ENCODE results near the gene FGF21. TPM values are rescaled to one million over a fixed set of nuclear protein-coding genes. Genes with fewer than 3 reads are reported as not detected.
"Not testable (repeated sequence)": the region's sequence is repeated elsewhere in the genome, so short reads cannot be mapped to it uniquely, and the experiment has no call there.

Gene FGF21
- polyA plus RNA-seq (ENCODE audit: insufficient read length in 3 of 3): not detected
- long read RNA-seq, donor 1: 0 reads
- long read RNA-seq, donor 2: 0 reads
- long read RNA-seq, donor 3: 0 reads
- long read RNA-seq, donor 4: 0 reads
- long read RNA-seq, donor 5: 0 reads
- long read RNA-seq, donor 6: 0 reads
- long read RNA-seq, donor 7: 0 reads
- long read RNA-seq, donor 8: 0 reads
- long read RNA-seq, donor 9: 0 reads
- long read RNA-seq, donor 10: 0 reads
- long read RNA-seq, donor 11: 0 reads
- long read RNA-seq, donor 12: 0 reads
- long read RNA-seq, donor 13: 0 reads
- long read RNA-seq, donor 14: 0 reads
- long read RNA-seq, donor 15: 0 reads
- long read RNA-seq, donor 16: 0 reads

GRCh38 chr19:48755084-48755641, at the start of gene FGF21:
FGF21 (plus strand) TSS chr19:48755524; CDS start chr19:48756237, 713 bp downstream.
- no peak for DNase-seq (ENCODE audit: extremely low read depth in 1 of 11, low read depth in 9 of 11, low spot score in 4 of 11)

GRCh38 chr19:48708471-48708870, 46.9 kb upstream of the FGF21 start:
- DNase-seq (ENCODE audit: extremely low read depth in 1 of 11, low read depth in 9 of 11, low spot score in 4 of 11): no peak

- DNase-seq (ENCODE audit: extremely low read depth in 1 of 11, low read depth in 9 of 11, low spot score in 4 of 11): no peak
These were observed 44.1 kb upstream of the FGF21 start for GRCh38 chr19:48711106-48711662.

GRCh38 chr19:48713041-48713863, 42.1 kb upstream of the FGF21 start:
- no peak for DNase-seq (ENCODE audit: extremely low read depth in 1 of 11, low read depth in 9 of 11, low spot score in 4 of 11)

- DNase-seq (ENCODE audit: extremely low read depth in 1 of 11, low read depth in 9 of 11, low spot score in 4 of 11): peak; percentile 96 to 100 (median 99)
These were observed 41.2 kb upstream of the FGF21 start for GRCh38 chr19:48713864-48714755.

- no peak for DNase-seq (ENCODE audit: extremely low read depth in 1 of 11, low read depth in 9 of 11, low spot score in 4 of 11)
These were observed 40.3 kb upstream of the FGF21 start for GRCh38 chr19:48714759-48715675.

GRCh38 chr19:48715681-48716171, 39.6 kb upstream of the FGF21 start:
- DNase-seq (ENCODE audit: extremely low read depth in 1 of 11, low read depth in 9 of 11, low spot score in 4 of 11): no peak

GRCh38 chr19:48716562-48717291, 38.6 kb upstream of the FGF21 start:
- DNase-seq (ENCODE audit: extremely low read depth in 1 of 11, low read depth in 9 of 11, low spot score in 4 of 11): no peak

- DNase-seq (ENCODE audit: extremely low read depth in 1 of 11, low read depth in 9 of 11, low spot score in 4 of 11): not testable (repeated sequence)
These were observed 37.2 kb upstream of the FGF21 start for GRCh38 chr19:48718106-48718505.

GRCh38 chr19:48718711-48719231, 36.6 kb upstream of the FGF21 start:
- DNase-seq (ENCODE audit: extremely low read depth in 1 of 11, low read depth in 9 of 11, low spot score in 4 of 11): no peak

GRCh38 chr19:48719263-48720171, 35.8 kb upstream of the FGF21 start, which contains the start of gene MAMSTR:
MAMSTR (minus strand) TSS chr19:48719725; CDS start chr19:48719031, 694 bp downstream.
- no peak for DNase-seq (ENCODE audit: extremely low read depth in 1 of 11, low read depth in 9 of 11, low spot score in 4 of 11)

GRCh38 chr19:48720251-48720612, 35.1 kb upstream of the FGF21 start:
- no peak for DNase-seq (ENCODE audit: extremely low read depth in 1 of 11, low read depth in 9 of 11, low spot score in 4 of 11)

- DNase-seq (ENCODE audit: extremely low read depth in 1 of 11, low read depth in 9 of 11, low spot score in 4 of 11): peak; percentile 97 to 100 (median 100)
These were observed 34.6 kb upstream of the FGF21 start for GRCh38 chr19:48720613-48721296.

- DNase-seq (ENCODE audit: extremely low read depth in 1 of 11, low read depth in 9 of 11, low spot score in 4 of 11): no peak
These were observed 33.1 kb upstream of the FGF21 start for GRCh38 chr19:48722196-48722708.
